HepG2 (cell line): ENCODE data around the gene B4GALT5. TPM values are rescaled to one million over a fixed set of nuclear protein-coding genes. Genes with fewer than 3 reads are reported as not detected.
A peak's percentile ranks its signal among the peaks of the same experiment; 100 is the strongest.

Experiments
- CBX1 ChIP-seq: IDR thresholded peaks from one replicate; pipeline ENCODE4 v1.6.1; 2016; ENCODE audit warnings: antibody characterized with exemption, low read depth
- DRAP1 ChIP-seq: IDR thresholded peaks from 2 replicates; pipeline ENCODE4 v1.6.1; 2016; ENCODE audit warnings: missing genetic modification reagents, missing compliant biosample characterization
- HMGXB4 ChIP-seq, 2 experiments: sonication (generic) in 1 of 2; formaldehyde crosslinking in 1 of 2; IDR thresholded peaks; 2 replicates each; pipeline versions ENCODE4 v1.4.0 to v1.6.1; 2018 to 2020; ENCODE audit warnings: missing genetic modification reagents in 2 of 2, borderline replicate concordance in 1 of 2, low read depth in 1 of 2, mild to moderate bottlenecking in 1 of 2, missing biosample characterization in 1 of 2
- PRDM15 ChIP-seq: sonication (generic); formaldehyde crosslinking; IDR thresholded peaks from 2 replicates; pipeline ENCODE4 v1.4.0; 2020; ENCODE audit warnings: missing genetic modification reagents
- RBAK ChIP-seq: sonication (generic); formaldehyde crosslinking; IDR thresholded peaks from 2 replicates; pipeline ENCODE4 v1.5.1; 2020; ENCODE audit warnings: mild to moderate bottlenecking, missing genetic modification reagents
- TP53 ChIP-seq: sonication (generic); formaldehyde crosslinking; conservative IDR thresholded peaks from 2 replicates; pipeline ENCODE4 v1.4.0; 2020; ENCODE audit warnings: missing genetic modification reagents
- ZNF225 ChIP-seq: sonication (generic); formaldehyde crosslinking; IDR thresholded peaks from 2 replicates; pipeline ENCODE4 v1.4.0; 2020; ENCODE audit warnings: mild to moderate bottlenecking, missing genetic modification reagents
- ZNF264 ChIP-seq: sonication (generic); formaldehyde crosslinking; IDR thresholded peaks from 2 replicates; pipeline ENCODE4 v1.4.0; 2020; ENCODE audit warnings: missing genetic modification reagents
- ZNF513 ChIP-seq: sonication (generic); formaldehyde crosslinking; conservative IDR thresholded peaks from 2 replicates; pipeline ENCODE4 v1.5.0; 2020; ENCODE audit warnings: missing genetic modification reagents
- polyA plus RNA-seq, 8 experiments: library from polyadenylated mRNA; depleted of rRNA in 3 of 8; stranded (reverse) in 7 of 8; unstranded in 1 of 8; fragments of >200 nt; fragmentation: Illumina TruSeq in 4 of 8; extraction: Trizol in 4 of 8; gene quantifications; 2 replicates each; pipeline versions ENCODE4 v1.2.1 to v1.2.3, GENCODE V29; 2011 to 2016; ENCODE audit warnings: low read depth in 4 of 8, missing spikeins in 1 of 8, mixed read lengths in 1 of 8; ENCODE audit not compliant: insufficient read depth in 1 of 8
- total RNA-seq, 5 experiments: library from RNA; depleted of rRNA; stranded (reverse); fragments of >200 nt; fragmentation: Illumina TruSeq; extraction: Trizol; gene quantifications; 2 replicates each; pipeline ENCODE4 v1.2.3, GENCODE V29; 2016; ENCODE audit warnings: low read depth in 1 of 5
- TF ChIP-seq, protein P1 (sequence below): sonication (generic); formaldehyde crosslinking; IDR thresholded peaks from 2 replicates; pipeline ENCODE4 v1.8.1; 2023; ENCODE audit warnings: mild to moderate bottlenecking, moderate library complexity, missing genetic modification reagents

The B4GALT5 gene
- total and polyA plus RNA-seq, 2 of the 13 experiments (the other 11 are each of a cell fraction or from before 2014, with no cell fraction given), result 27.3 to 30.9 TPM

DNA sequence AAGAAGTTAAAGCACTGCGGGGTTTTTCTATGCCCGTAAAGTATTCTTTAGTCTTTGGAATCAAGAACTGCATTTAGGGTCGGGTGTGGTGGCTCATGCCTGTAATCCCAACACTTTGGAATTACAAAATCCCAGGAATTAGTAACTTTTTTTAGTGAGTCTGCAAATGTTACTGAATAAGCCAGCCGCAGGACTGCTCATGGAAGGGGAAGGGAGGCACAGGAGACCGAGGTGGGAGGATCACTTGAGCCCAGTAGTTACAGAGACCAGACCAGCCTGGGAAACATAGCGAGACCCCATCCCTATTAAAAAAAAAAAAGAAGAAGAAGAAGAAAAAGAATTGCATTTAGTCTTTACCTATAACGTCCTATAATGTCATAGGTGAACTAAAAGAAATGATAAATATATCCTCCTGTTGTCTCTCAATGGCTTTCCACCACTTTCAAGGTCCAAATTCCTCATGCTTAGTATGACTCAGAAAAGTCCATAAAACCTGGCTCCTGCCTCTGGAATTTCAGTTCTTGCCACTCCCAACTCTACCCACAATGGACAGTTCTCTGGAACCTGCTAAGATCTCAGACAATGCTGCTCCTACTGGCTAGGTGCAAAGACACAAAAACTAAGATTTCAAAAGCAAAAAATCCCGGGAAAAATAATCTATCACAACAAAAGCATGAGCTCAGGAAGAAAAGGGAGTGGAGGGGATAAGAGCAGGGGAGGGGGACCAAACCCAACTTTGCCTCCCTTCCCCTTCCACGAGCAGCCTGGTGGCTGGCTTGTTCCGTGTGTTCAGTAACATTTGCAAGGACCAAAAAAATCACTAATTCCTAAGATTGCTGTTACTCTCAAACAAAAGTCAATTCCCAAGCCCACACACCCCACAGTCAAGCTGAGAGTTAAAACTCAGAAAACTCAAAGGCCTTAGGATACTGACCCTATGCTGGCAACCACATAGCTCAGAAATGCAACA is 39.0 kb downstream of the B4GALT5 start (continued):
- TF ChIP-seq PRDM15 (CRISPR knock-in tag), result peak; percentile 61; the same call in 1 of the 2 replicates
- 0 out of 2 replicates have a peak, but pooled peaks have one; percentile 54 for TF ChIP-seq DRAP1 (CRISPR knock-in tag)
- no peak; a peak in 1 of 4 replicates for TF ChIP-seq HMGXB4 (CRISPR knock-in tag; IDR thresholded peaks at IDR 0.05; ENCODE audit: borderline replicate concordance in 1 of 2, low read depth in 1 of 2)
- no peak for TF ChIP-seq TP53
- TF ChIP-seq ZNF225 (CRISPR knock-in tag), result no peak
- no peak for TF ChIP-seq ZNF513 (CRISPR knock-in tag)
- no peak for TF ChIP-seq ZNF264 (CRISPR knock-in tag)
- TF ChIP-seq CBX1, result no peak
- TF ChIP-seq RBAK (CRISPR knock-in tag), result no peak
- TF ChIP-seq, protein P1, sequence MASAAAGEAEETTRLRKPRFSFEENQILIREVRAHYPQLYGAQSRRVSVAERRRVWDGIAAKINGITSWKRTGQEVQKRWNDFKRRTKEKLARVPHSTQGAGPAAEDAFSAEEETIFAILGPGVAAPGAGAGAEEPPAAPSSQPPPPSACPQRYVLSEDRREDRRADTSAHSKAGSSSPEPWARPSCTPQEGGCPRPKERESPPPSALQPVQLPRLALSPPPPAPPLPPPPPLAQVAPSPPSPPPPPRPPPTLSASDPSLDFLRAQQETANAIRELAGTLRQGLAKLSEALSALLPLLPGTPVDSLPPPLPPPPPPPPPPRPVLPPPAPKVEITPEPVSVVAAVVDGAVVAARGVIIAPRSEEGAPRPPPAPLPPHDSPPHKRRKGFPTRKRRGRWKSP (CRISPR knock-in tag), result peak; percentile 52; the same call in 1 of the 2 replicates
